A549 (cell line): ENCODE data around the gene PLIN4. TPM values are rescaled to one million over a fixed set of nuclear protein-coding genes. Genes with fewer than 3 reads are reported as not detected.

Experiments used
- ATAC-seq, 2 experiments: fragments of 200-7000 bp in 1 of 2; fragments of >200 bp in 1 of 2; cut with Nextera tagmentation in 1 of 2; cut with Tn5 transposase in 1 of 2; 3 replicates each; pipeline versions ENCODE4 v1.8.0 to v1.9.1; 2018 to 2020; ENCODE audit warnings: mild to moderate bottlenecking in 1 of 2, moderate library complexity in 1 of 2
- CTCF ChIA-PET: fragments of 300-600 bp; sonication (Branson Sonifier 250); formaldehyde crosslinking; extraction: SDS; loops from one replicate; lab custom pipeline; 2021; ENCODE audit warnings: antibody characterized with exemption, inconsistent platforms; lab: Yijun Ruan, JAX
- POLR2A ChIA-PET: fragments of 350-600 bp; formaldehyde crosslinking; extraction: SDS; loops from one replicate; lab custom pipeline; 2021; ENCODE audit warnings: antibody characterized with exemption, inconsistent platforms; lab: Yijun Ruan, JAX
- DNase-seq, 2 experiments: peaks; one replicate each; pipeline versions ENCODE4 v3.0.0 to v3.0.0-alpha.2; 2011 to 2016; ENCODE audit warnings: low read depth in 1 of 2, low spot score in 1 of 2
- FAIRE-seq: peaks from 2 replicates; lab custom pipeline; 2011; peaks lifted over from hg19 to GRCh38; lab: Jason Lieb, UNC
- H3K27ac ChIP-seq, 2 experiments: fragments of >200 bp; sonication (Bioruptor Twin); formaldehyde crosslinking; 3 replicates each; pipeline ENCODE4 v1.5.1; 2016 to 2017
- H3K4me1 ChIP-seq: fragments of >200 bp; sonication (Bioruptor Twin); formaldehyde crosslinking; 3 replicates; pipeline ENCODE4 v1.6.1; 2016
- H3K4me2 ChIP-seq: fragments of >200 bp; sonication (Bioruptor Twin); formaldehyde crosslinking; 3 replicates; pipeline ENCODE4 v1.6.1; 2016
- H3K4me3 ChIP-seq: fragments of >200 bp; sonication (Bioruptor Twin); formaldehyde crosslinking; 3 replicates; pipeline ENCODE4 v1.5.1; 2016
- H3K9me3 ChIP-seq: fragments of >200 bp; sonication (Bioruptor Twin); formaldehyde crosslinking; 3 replicates; pipeline ENCODE4 v1.6.1; 2016
- CHD4 ChIP-seq: fragments of 200-600 bp; sonication (generic); IDR thresholded peaks from 2 replicates; pipeline ENCODE4 v1.6.1; 2016; ENCODE audit warnings: antibody characterized with exemption, mild to moderate bottlenecking, borderline replicate concordance
- CTCF ChIP-seq: fragments of >200 bp; sonication (Bioruptor Twin); formaldehyde crosslinking; IDR thresholded peaks from 3 replicates; pipeline ENCODE4 v1.5.1; 2016
- EHF ChIP-seq: fragments of 250-450 bp; sonication (Bioruptor Pico); IDR thresholded peaks from 2 replicates; pipeline ENCODE4 v1.5.0; 2020; ENCODE audit warnings: mild to moderate bottlenecking
- EHMT2 ChIP-seq: fragments of 200-600 bp; sonication (generic); IDR thresholded peaks from 2 replicates; pipeline ENCODE4 v1.6.1; 2016; ENCODE audit warnings: antibody characterized with exemption, low read depth, mild to moderate bottlenecking, moderate library complexity
- FOSB ChIP-seq: fragments of 250-450 bp; sonication (Bioruptor Pico); IDR thresholded peaks from 2 replicates; pipeline ENCODE4 v1.5.0; 2020; ENCODE audit warnings: mild to moderate bottlenecking, moderate library complexity
- FOSL2 ChIP-seq, 2 experiments: fragments of 450-650 bp in 1 of 2; fragments of >200 bp in 1 of 2; sonication (Bioruptor Twin) in 1 of 2; formaldehyde crosslinking; IDR thresholded peaks; 2 replicates each; pipeline versions ENCODE4 v1.5.0 to v1.6.1; 2016 to 2020; ENCODE audit warnings: mild to moderate bottlenecking in 1 of 2, moderate library complexity in 1 of 2
- GATA3 ChIP-seq: IDR thresholded peaks from 2 replicates; pipeline ENCODE4 v1.6.1; 2012; ENCODE audit warnings: borderline replicate concordance
- HES2 ChIP-seq: fragments of >200 bp; sonication (Bioruptor Twin); formaldehyde crosslinking; IDR thresholded peaks from 2 replicates; pipeline ENCODE4 v1.6.1; 2016
- HOXB5 ChIP-seq: fragments of 250-450 bp; sonication (Bioruptor Pico); IDR thresholded peaks from 2 replicates; pipeline ENCODE4 v1.5.0; 2020; ENCODE audit warnings: mild to moderate bottlenecking, moderate library complexity
- JUN ChIP-seq, 2 experiments: fragments of >200 bp; sonication (Bioruptor Twin); formaldehyde crosslinking; IDR thresholded peaks; 2 replicates in 1 of 2; 3 replicates in 1 of 2; pipeline ENCODE4 v1.6.1; 2016 to 2017
- KDM1A ChIP-seq: fragments of 200-600 bp; sonication (generic); IDR thresholded peaks from 2 replicates; pipeline ENCODE4 v1.6.1; 2016; ENCODE audit warnings: low read depth, mild to moderate bottlenecking
- KDM5A ChIP-seq: fragments of 200-600 bp; sonication (generic); IDR thresholded peaks from 2 replicates; pipeline ENCODE4 v1.6.1; 2016; ENCODE audit warnings: antibody characterized with exemption, mild to moderate bottlenecking
- NPAS2 ChIP-seq: fragments of 250-450 bp; sonication (Bioruptor Pico); IDR thresholded peaks from 2 replicates; pipeline ENCODE4 v1.8.0; 2022; ENCODE audit warnings: mild to moderate bottlenecking, moderate library complexity, borderline replicate concordance
- PHF8 ChIP-seq: fragments of 200-600 bp; sonication (generic); IDR thresholded peaks from 2 replicates; pipeline ENCODE4 v1.6.1; 2016; ENCODE audit warnings: low read depth, mild to moderate bottlenecking, antibody characterized with exemption, moderate library complexity, borderline replicate concordance
- POLR2A ChIP-seq: IDR thresholded peaks from 2 replicates; pipeline ENCODE4 v1.6.1; 2012; ENCODE audit warnings: mild to moderate bottlenecking, low read length
- POLR2AphosphoS2 ChIP-seq: conservative IDR thresholded peaks from 2 replicates; pipeline ENCODE4 v1.6.1; 2012; ENCODE audit warnings: low read length, improper control_type of control experiment, inconsistent platforms
- RAD21 ChIP-seq, 2 experiments: fragments of >200 bp in 1 of 2; sonication (Bioruptor Twin) in 1 of 2; formaldehyde crosslinking in 1 of 2; IDR thresholded peaks in 1 of 2; conservative IDR thresholded peaks in 1 of 2; 2 replicates in 1 of 2; 3 replicates in 1 of 2; pipeline ENCODE4 v1.6.1; 2012 to 2018; ENCODE audit warnings: inconsistent platforms in 1 of 2
- RCOR1 ChIP-seq: fragments of 150-350 bp; IDR thresholded peaks from 2 replicates; pipeline ENCODE4 v1.6.1; 2014; ENCODE audit warnings: antibody characterized with exemption, low read length, low read depth
- RFX5 ChIP-seq: fragments of 450-650 bp; IDR thresholded peaks from 2 replicates; pipeline ENCODE4 v1.7.1; 2014; ENCODE audit warnings: antibody characterized with exemption, mild to moderate bottlenecking, moderate library complexity
- SMC3 ChIP-seq: fragments of >200 bp; sonication (Bioruptor Twin); formaldehyde crosslinking; IDR thresholded peaks from 3 replicates; pipeline ENCODE4 v1.6.1; 2018; ENCODE audit warnings: inconsistent platforms
- USF2 ChIP-seq: fragments of 450-650 bp; IDR thresholded peaks from 2 replicates; pipeline ENCODE4 v1.6.1; 2014; ENCODE audit warnings: antibody characterized with exemption
- ZC3H11A ChIP-seq: fragments of 450-650 bp; IDR thresholded peaks from 2 replicates; pipeline ENCODE4 v1.6.1; 2014; ENCODE audit warnings: antibody characterized with exemption, mild to moderate bottlenecking
- ZFP36 ChIP-seq: fragments of 450-650 bp; IDR thresholded peaks from 2 replicates; pipeline ENCODE4 v1.6.1; 2014; ENCODE audit warnings: borderline replicate concordance; ENCODE audit not compliant: partially characterized antibody
- ZNF302 ChIP-seq: fragments of 250-450 bp; sonication (Bioruptor Pico); IDR thresholded peaks from 2 replicates; pipeline ENCODE4 v1.9.0; 2021; ENCODE audit warnings: inconsistent platforms, mild to moderate bottlenecking, moderate library complexity
- WGBS: methylation state at CpG from one replicate; pipeline ENCODE4 v1.1.6; 2017; ENCODE audit errors: missing lambda C conversion rate; 5-methylcytosine and 5-hydroxymethylcytosine counted together
- polyA minus RNA-seq: library from RNA; depleted of rRNA, polyadenylated mRNA; stranded (reverse); fragments of >200 nt; gene quantifications from 2 replicates; pipeline ENCODE4 v1.2.3, GENCODE V29; 2011; rRNA and poly(A)+ RNA removed
- polyA plus RNA-seq, 4 experiments: library from polyadenylated mRNA; depleted of rRNA in 3 of 4; stranded (reverse); fragments of >200 nt; fragmentation: RNase III in 1 of 4; extraction: RNeasy Plus Mini Kit Qiagen cat#74134 plus additional on column Dnase treatment in 1 of 4; gene quantifications; 2 replicates in 3 of 4; 3 replicates in 1 of 4; pipeline ENCODE4 v1.2.3, GENCODE V29; 2011 to 2017

Gene PLIN4
- polyA plus RNA-seq (2011; rRNA removed) (0.04 and 0.07 TPM in 2 replicates), polyA plus RNA-seq (2017; fragmentation: RNase III; extraction: RNeasy Plus Mini Kit Qiagen cat#74134 plus additional on column Dnase treatment) (0.20 to 0.24 TPM (median 0.23 TPM) in 3 replicates), polyA minus RNA-seq (0.05 TPM in 1 of 2 replicates, not detected in the other)
- polyA plus RNA-seq (2012; cell fraction: cytosol; rRNA removed) = 0.07 and 0.10 TPM in 2 replicates
- 0.53 and 0.65 TPM in 2 replicates for polyA plus RNA-seq (2012; cell fraction: nucleus; rRNA removed)

- FAIRE-seq (no peak), DNase-seq (peak in 1 of 2 experiments; percentile 24), ATAC-seq (peak; percentile 48 to 52; a peak in 5 of 6 replicates)
- WGBS = 86% methylated on average over 29 of the region's 34 CpGs
- no peak within 1 kb of the TSS for H3K4me3 ChIP-seq
- peaks cover 15% of the 10 kb centered on the region for H3K4me1 ChIP-seq
- no peaks in the 10 kb centered on the region for H3K9me3 ChIP-seq
- POLR2A ChIA-PET = interaction anchor here (0.6 kb wide), 1 partner anchor 50 kb away, joined by 4 read pairs; no protein-coding TSS in a partner anchor
- peak within 1 kb of the TSS in 1 of 2 experiments; percentile 82; a peak in 3 of 6 replicates for H3K27ac ChIP-seq
- no peak within 1 kb of the TSS for H3K4me2 ChIP-seq
- CTCF ChIA-PET = interaction anchor here (0.5 kb wide), 1 partner anchor 528 kb away, joined by 3 read pairs; no protein-coding TSS in a partner anchor
- TF ChIP-seq NPAS2 (CRISPR knock-in tag) = no peak
- TF ChIP-seq POLR2A = no peak
- no peak for TF ChIP-seq ZNF302
- TF ChIP-seq EHF = no peak
- TF ChIP-seq KDM5A = no peak
- no peak for TF ChIP-seq ZFP36
- no peak for TF ChIP-seq HES2
- no peak for TF ChIP-seq JUN (IDR thresholded peaks at IDR 0.05)
- TF ChIP-seq RFX5 = no peak
- no peak for TF ChIP-seq ZC3H11A
- TF ChIP-seq FOSB = no peak
- TF ChIP-seq EHMT2 = no peak
- TF ChIP-seq HOXB5 = no peak
- TF ChIP-seq USF2 = no peak
- no peak for TF ChIP-seq RCOR1
Measured at GRCh38 chr19:4518345-4519171, at the start of gene PLIN4. Gene PLIN4 (minus strand): TSS chr19:4518486. CDS start chr19:4518272, 214 bp downstream.

- ChIA-PET POLR2A (interaction anchor here (0.9 kb wide), 1 partner anchor 9 kb away, joined by 4 read pairs; the partner anchor contains the start of gene SEMA6B), CTCF (interaction anchor here (0.7 to 11.8 kb wide), 20 partner anchors 9 to 92 kb away, joined by 3 to 118 read pairs (median 6); partner anchors contain the start of gene SEMA6B)
- no peak for FAIRE-seq
- no peak overlapping the region for H3K4me3 ChIP-seq
- peak overlapping the region in 1 of 2 experiments; percentile 58; a peak in 2 of 6 replicates for H3K27ac ChIP-seq
- peaks cover 8% of the 10 kb centered on the region; the same call in 2 of the 3 replicates for H3K4me1 ChIP-seq
- no peaks in the 10 kb centered on the region for H3K9me3 ChIP-seq
- H3K4me2 ChIP-seq = no peak overlapping the region
- peak; percentile 85 to 91 for ATAC-seq
- TF ChIP-seq CHD4 (peak; percentile 82; the same call in 1 of the 2 replicates), SMC3 (peak; percentile 53; the same call in 2 of the 3 replicates), FOSL2 (IDR thresholded peaks at IDR 0.05) (no peak), FOSL2 (CRISPR knock-in tag; IDR thresholded peaks at IDR 0.05) (peak; percentile 72), ZFP36 (peak; percentile 94), KDM1A (peak; percentile 87; the same call in 1 of the 2 replicates), POLR2AphosphoS2 (no peak), CTCF (peak; percentile 58), RAD21 (conservative IDR thresholded peaks at IDR 0.05 in 1 of 2, IDR thresholded peaks at IDR 0.05 in 1 of 2) (peak; percentile 27 to 48; a peak in 4 of 5 replicates), GATA3 (no peak), PHF8 (no peak)
- 39% methylated on average over 6 of the region's 14 CpGs for WGBS
- DNase-seq = peak in 1 of 2 experiments; percentile 80
Measured at GRCh38 chr19:4567584-4568071, 49.3 kb upstream of the PLIN4 start.
